Liver (tissue), 3 donors: ENCODE data around the gene MYO10.

Experiments
- ATF3 ChIP-seq: IDR thresholded peaks from 2 replicates; pipeline ENCODE4 v1.6.1; 2016; ENCODE audit warnings: antibody characterized with exemption
- EGR1 ChIP-seq, 2 donors: IDR thresholded peaks; 2 replicates each; pipeline ENCODE4 v1.6.1; 2016 to 2018; ENCODE audit warnings: antibody characterized with exemption in 2 of 2, low read depth in 2 of 2
- GABPA ChIP-seq, 2 donors: IDR thresholded peaks in 1 of 2; conservative IDR thresholded peaks in 1 of 2; 2 replicates each; pipeline ENCODE4 v1.6.1; 2016; ENCODE audit warnings: antibody characterized with exemption in 2 of 2, mild to moderate bottlenecking in 1 of 2, moderate library complexity in 1 of 2
- HNF4A ChIP-seq, 2 donors: conservative IDR thresholded peaks; 2 replicates each; pipeline ENCODE4 v1.6.1; 2016; ENCODE audit warnings: antibody characterized with exemption in 2 of 2, mild to moderate bottlenecking in 2 of 2
- HNF4G ChIP-seq: IDR thresholded peaks from 2 replicates; pipeline ENCODE4 v1.6.1; 2016; ENCODE audit warnings: antibody characterized with exemption
- JUND ChIP-seq, 2 donors: IDR thresholded peaks; 2 replicates each; pipeline ENCODE4 v1.6.1; 2016; ENCODE audit warnings: antibody characterized with exemption in 2 of 2
- RAD21 ChIP-seq, 2 donors: IDR thresholded peaks; 2 replicates each; pipeline ENCODE4 v1.6.1; 2016; ENCODE audit warnings: antibody characterized with exemption in 2 of 2, mild to moderate bottlenecking in 2 of 2
- REST ChIP-seq: IDR thresholded peaks from 2 replicates; pipeline ENCODE4 v1.6.1; 2016; ENCODE audit warnings: antibody characterized with exemption, mild to moderate bottlenecking
- SP1 ChIP-seq: IDR thresholded peaks from 2 replicates; pipeline ENCODE4 v1.6.1; 2018; ENCODE audit warnings: antibody characterized with exemption, mild to moderate bottlenecking
- TAF1 ChIP-seq: conservative IDR thresholded peaks from 2 replicates; pipeline ENCODE4 v1.6.1; 2016; ENCODE audit warnings: antibody characterized with exemption, mild to moderate bottlenecking
- YY1 ChIP-seq: IDR thresholded peaks from 2 replicates; pipeline ENCODE4 v1.6.1; 2016; ENCODE audit warnings: antibody characterized with exemption, mild to moderate bottlenecking
- ZBTB33 ChIP-seq: IDR thresholded peaks from 2 replicates; pipeline ENCODE4 v1.6.1; 2016; ENCODE audit warnings: antibody characterized with exemption
- TF ChIP-seq, protein P1 (sequence below): fragments of 150-350 bp; IDR thresholded peaks from 2 replicates; pipeline ENCODE4 v1.5.1; 2017; ENCODE audit warnings: improper control_type of control experiment, low read depth, low read length; ENCODE audit not compliant: missing input control
- TF ChIP-seq, protein P2 (sequence below): IDR thresholded peaks from 2 replicates; pipeline ENCODE4 v1.6.1; 2016; ENCODE audit warnings: antibody characterized with exemption
- donor health status: healthy.
- donor health status: healthy.

DNA sequence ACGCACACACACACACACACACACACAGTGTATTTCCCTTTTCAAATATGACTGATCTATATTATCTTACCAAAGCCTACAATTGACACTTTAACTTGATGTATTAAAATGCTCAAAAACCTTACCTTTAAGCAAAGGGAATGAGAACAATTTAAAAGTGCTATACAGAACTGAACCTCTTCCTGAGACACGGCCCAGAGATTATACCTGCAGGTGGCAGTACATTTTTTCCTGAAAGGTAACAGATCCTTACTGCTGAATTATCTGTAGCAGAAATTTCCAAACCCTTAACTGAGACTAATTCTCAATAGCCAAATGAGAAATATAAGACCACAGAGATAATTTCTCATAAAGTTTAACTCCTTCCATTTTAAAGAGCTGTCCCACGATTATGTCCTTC is 91.1 kb downstream of the MYO10 start:
- TF ChIP-seq, protein P1, sequence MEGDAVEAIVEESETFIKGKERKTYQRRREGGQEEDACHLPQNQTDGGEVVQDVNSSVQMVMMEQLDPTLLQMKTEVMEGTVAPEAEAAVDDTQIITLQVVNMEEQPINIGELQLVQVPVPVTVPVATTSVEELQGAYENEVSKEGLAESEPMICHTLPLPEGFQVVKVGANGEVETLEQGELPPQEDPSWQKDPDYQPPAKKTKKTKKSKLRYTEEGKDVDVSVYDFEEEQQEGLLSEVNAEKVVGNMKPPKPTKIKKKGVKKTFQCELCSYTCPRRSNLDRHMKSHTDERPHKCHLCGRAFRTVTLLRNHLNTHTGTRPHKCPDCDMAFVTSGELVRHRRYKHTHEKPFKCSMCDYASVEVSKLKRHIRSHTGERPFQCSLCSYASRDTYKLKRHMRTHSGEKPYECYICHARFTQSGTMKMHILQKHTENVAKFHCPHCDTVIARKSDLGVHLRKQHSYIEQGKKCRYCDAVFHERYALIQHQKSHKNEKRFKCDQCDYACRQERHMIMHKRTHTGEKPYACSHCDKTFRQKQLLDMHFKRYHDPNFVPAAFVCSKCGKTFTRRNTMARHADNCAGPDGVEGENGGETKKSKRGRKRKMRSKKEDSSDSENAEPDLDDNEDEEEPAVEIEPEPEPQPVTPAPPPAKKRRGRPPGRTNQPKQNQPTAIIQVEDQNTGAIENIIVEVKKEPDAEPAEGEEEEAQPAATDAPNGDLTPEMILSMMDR, result no peak
- TF ChIP-seq ZBTB33 (no peak), JUND (IDR thresholded peaks at IDR 0.05) (no peak), HNF4G (no peak), GABPA (IDR thresholded peaks at IDR 0.05 in 1 of 2, conservative IDR thresholded peaks at IDR 0.05 in 1 of 2) (no peak), HNF4A (conservative IDR thresholded peaks at IDR 0.05) (no peak), RAD21 (IDR thresholded peaks at IDR 0.05) (peak in 1 of 2 donors; percentile 17), YY1 (no peak), SP1 (no peak), REST (no peak), TAF1 (no peak), EGR1 (IDR thresholded peaks at IDR 0.05; ENCODE audit: low read depth in 2 of 2) (no peak), ATF3 (no peak)
- TF ChIP-seq, protein P2, sequence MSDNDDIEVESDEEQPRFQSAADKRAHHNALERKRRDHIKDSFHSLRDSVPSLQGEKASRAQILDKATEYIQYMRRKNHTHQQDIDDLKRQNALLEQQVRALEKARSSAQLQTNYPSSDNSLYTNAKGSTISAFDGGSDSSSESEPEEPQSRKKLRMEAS, result no peak
